Sigmoid colon (tissue), 7 donors: Measurements from ENCODE around the gene KCNAB2. TPM values are rescaled to one million over a fixed set of nuclear protein-coding genes. Genes with fewer than 3 reads are reported as not detected.
A peak's percentile ranks its signal among the peaks of the same experiment; 100 is the strongest.

Source experiments
- DNase-seq: peaks from one replicate; pipeline ENCODE4 v3.0.0-alpha.2; 2019
- H3K27ac ChIP-seq, 4 donors: fragments of 200-600 bp; sonication (generic); one replicate each; pipeline ENCODE4 v1.5.1; 2016 to 2019; ENCODE audit warnings: mild to moderate bottlenecking in 1 of 4
- H3K27me3 ChIP-seq, 3 donors: fragments of 200-600 bp; sonication (generic); one replicate each; pipeline ENCODE4 v1.5.1; 2019; ENCODE audit warnings: mild to moderate bottlenecking in 1 of 3
- H3K36me3 ChIP-seq, 4 donors: fragments of 200-600 bp; sonication (generic); one replicate each; pipeline ENCODE4 v1.5.1; 2016 to 2019
- H3K4me1 ChIP-seq, 4 donors: fragments of 200-600 bp; sonication (generic); one replicate each; pipeline ENCODE4 v1.5.1; 2017 to 2019
- H3K4me3 ChIP-seq, 4 donors: fragments of 200-600 bp; sonication (generic); one replicate each; pipeline ENCODE4 v1.5.1; 2017 to 2019; ENCODE audit warnings: mild to moderate bottlenecking in 2 of 4, moderate library complexity in 1 of 4
- H3K9me3 ChIP-seq, 4 donors: fragments of 200-600 bp in 3 of 4; sonication (generic) in 3 of 4; one replicate each; pipeline versions ENCODE4 v1.5.1 to v1.6.1; 2013 to 2019
- EP300 ChIP-seq, 4 donors: sonication (generic); formaldehyde crosslinking; IDR thresholded peaks; one replicate each; pipeline ENCODE4 v1.6.1; 2017; ENCODE audit warnings: antibody characterized with exemption in 4 of 4
- POLR2A ChIP-seq, 2 donors: fragments of 450-650 bp; IDR thresholded peaks; one replicate each; pipeline ENCODE4 v1.6.1; 2016; ENCODE audit warnings: antibody characterized with exemption in 2 of 2, mild to moderate bottlenecking in 2 of 2, moderate library complexity in 2 of 2
- POLR2AphosphoS5 ChIP-seq, 4 donors: sonication (generic); formaldehyde crosslinking; IDR thresholded peaks; one replicate each; pipeline ENCODE4 v1.6.1; 2017; ENCODE audit warnings: antibody characterized with exemption in 4 of 4
- WGBS, 2 donors: extraction: QIAGEN DNeasy Blood & Tissue Kit; methylation state at CpG; one replicate each; pipeline ENCODE4 v1.1.7; 2013; 5-methylcytosine and 5-hydroxymethylcytosine counted together
- intact Hi-C: fragments of 100-400 bp; cut with DNase I; formaldehyde crosslinking; loops from one replicate; pipeline ENCODE4 v1.15.1; 2023
- polyA plus RNA-seq, 3 donors: library from polyadenylated mRNA; stranded (reverse); fragments of 200-250 nt; gene quantifications; one replicate each; pipeline ENCODE4 v1.2.3, GENCODE V29; 2013
- total RNA-seq, 4 donors: library from RNA; depleted of rRNA; stranded (reverse); fragments of >200 nt; gene quantifications; one replicate each; pipeline ENCODE4 v1.1.0, GENCODE V29; 2016
- TF ChIP-seq, protein P1 (sequence below), 4 experiments: fragments of 450-650 bp in 3 of 4; fragments of 200-600 bp in 1 of 4; IDR thresholded peaks; one replicate each; pipeline ENCODE4 v1.5.1; 2016 to 2019; ENCODE audit warnings: antibody characterized with exemption in 4 of 4, mild to moderate bottlenecking in 3 of 4, moderate library complexity in 2 of 4
- donor health status: healthy with polysubstance abuse.
- donor health status: Bipolar disorder and iron deficiency.
- donor health status: healthy.

Gene KCNAB2
- total and polyA plus RNA-seq, 7 donors, result 3.0 to 23.5 (median 7.7) TPM

- H3K27me3 ChIP-seq, result peaks cover 0 to 23% (median 15%) of the 10 kb centered on the region in 3 donors
- peak overlapping the region in 3 of 4 donors; percentile 9 to 26 (median 17) for H3K4me3 ChIP-seq
- WGBS, 2 donors, result 8 to 26% methylated on average over 41 of the region's 41 CpGs
- H3K4me1 ChIP-seq, result peaks cover 0 to 11% (median 8%) of the 10 kb centered on the region in 4 donors
- TF ChIP-seq POLR2AphosphoS5 (IDR thresholded peaks at IDR 0.05) (no peak), EP300 (IDR thresholded peaks at IDR 0.05) (no peak), POLR2A (IDR thresholded peaks at IDR 0.05) (no peak)
- TF ChIP-seq, protein P1, sequence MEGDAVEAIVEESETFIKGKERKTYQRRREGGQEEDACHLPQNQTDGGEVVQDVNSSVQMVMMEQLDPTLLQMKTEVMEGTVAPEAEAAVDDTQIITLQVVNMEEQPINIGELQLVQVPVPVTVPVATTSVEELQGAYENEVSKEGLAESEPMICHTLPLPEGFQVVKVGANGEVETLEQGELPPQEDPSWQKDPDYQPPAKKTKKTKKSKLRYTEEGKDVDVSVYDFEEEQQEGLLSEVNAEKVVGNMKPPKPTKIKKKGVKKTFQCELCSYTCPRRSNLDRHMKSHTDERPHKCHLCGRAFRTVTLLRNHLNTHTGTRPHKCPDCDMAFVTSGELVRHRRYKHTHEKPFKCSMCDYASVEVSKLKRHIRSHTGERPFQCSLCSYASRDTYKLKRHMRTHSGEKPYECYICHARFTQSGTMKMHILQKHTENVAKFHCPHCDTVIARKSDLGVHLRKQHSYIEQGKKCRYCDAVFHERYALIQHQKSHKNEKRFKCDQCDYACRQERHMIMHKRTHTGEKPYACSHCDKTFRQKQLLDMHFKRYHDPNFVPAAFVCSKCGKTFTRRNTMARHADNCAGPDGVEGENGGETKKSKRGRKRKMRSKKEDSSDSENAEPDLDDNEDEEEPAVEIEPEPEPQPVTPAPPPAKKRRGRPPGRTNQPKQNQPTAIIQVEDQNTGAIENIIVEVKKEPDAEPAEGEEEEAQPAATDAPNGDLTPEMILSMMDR (IDR thresholded peaks at IDR 0.05), result no peak
- intact Hi-C loops, result no loop called here
- H3K27ac ChIP-seq, result no peak overlapping the region
- H3K9me3 ChIP-seq, result peaks cover 0 to 5% (median 0%) of the 10 kb centered on the region in 4 donors
- DNase-seq, result peak; percentile 65
- H3K36me3 ChIP-seq, result no peaks in the 10 kb centered on the region
Measured at GRCh38 chr1:6127587-6128163, 82.0 kb downstream of the KCNAB2 start.

DNA sequence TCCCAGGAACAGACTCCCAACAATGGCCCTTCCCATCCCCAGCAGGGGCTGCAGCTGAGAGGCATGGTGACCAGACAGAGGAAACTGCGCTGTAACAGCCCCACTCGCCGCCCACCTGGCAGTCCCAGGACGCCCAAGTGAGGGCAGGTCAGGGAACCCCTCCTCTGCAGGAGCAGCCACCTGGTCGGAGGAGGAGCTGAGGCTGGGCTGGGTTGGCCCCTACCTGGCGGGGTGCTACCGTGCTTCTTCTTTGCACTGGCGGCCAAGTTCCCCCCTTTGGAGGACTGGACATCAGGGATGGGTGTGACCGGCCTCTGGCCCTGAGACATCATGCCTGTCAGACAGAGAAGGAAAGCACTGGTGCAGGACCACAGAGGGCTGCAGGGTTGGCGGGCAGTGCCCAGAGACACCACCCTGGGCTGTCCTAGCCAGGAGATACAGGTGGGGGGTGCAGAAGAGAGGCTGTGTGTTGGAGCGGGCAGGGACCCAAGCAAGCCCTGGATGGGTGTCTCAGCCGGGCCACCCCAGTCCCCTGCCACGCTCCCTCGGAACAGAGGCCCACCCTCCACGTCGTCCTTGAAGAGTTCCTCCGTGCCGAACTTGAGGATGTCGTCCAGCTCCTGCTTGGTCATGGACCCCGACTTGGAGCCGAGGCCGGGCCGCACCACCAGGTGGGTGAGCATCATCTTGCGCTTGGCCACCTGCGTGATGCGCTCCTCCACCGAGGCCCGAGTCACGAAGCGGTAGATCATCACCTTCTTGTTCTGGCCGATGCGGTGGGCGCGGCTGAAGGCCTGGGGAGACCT lies 82.8 kb downstream of the KCNAB2 start:
- intact Hi-C loops, result no loop called here
- peaks cover 0 to 23% (median 15%) of the 10 kb centered on the region in 3 donors for H3K27me3 ChIP-seq
- TF ChIP-seq POLR2A (IDR thresholded peaks at IDR 0.05) (no peak), POLR2AphosphoS5 (IDR thresholded peaks at IDR 0.05) (no peak), EP300 (IDR thresholded peaks at IDR 0.05) (no peak)
- TF ChIP-seq, protein P1 (IDR thresholded peaks at IDR 0.05), result no peak

DNA sequence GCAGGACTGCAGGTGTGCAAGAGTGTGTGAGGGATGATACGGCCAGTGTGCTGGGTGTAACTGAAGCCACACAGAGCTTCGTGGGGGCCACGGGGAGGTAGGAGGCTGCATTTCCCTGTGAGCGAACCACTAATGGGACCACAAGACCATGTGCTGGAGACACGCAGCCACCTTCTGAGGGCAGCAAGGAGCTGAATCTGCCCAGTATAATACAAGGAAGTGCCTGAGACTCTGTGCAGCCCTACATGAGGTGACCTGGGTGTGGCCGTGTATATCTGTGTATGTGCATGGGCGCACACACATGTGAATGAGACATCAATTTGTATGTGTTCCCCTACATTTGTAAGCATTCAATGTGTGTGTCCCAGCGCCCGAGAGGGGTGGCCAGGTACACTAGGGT lies 83.6 kb downstream of the KCNAB2 start:
- intact Hi-C loops, result no loop called here
- 60 to 78% methylated on average over 9 of the region's 9 CpGs for WGBS, 2 donors
- TF ChIP-seq, protein P1 (IDR thresholded peaks at IDR 0.05), result no peak
- TF ChIP-seq POLR2A (IDR thresholded peaks at IDR 0.05) (no peak), POLR2AphosphoS5 (IDR thresholded peaks at IDR 0.05) (no peak), EP300 (IDR thresholded peaks at IDR 0.05) (no peak)
- peak; percentile 17 for DNase-seq
- H3K27me3 ChIP-seq, result peaks cover 0 to 16% (median 13%) of the 10 kb centered on the region in 3 donors
- H3K4me1 ChIP-seq, result peaks cover 0 to 11% (median 8%) of the 10 kb centered on the region in 4 donors
- H3K36me3 ChIP-seq, result no peaks in the 10 kb centered on the region
- no peak overlapping the region for H3K4me3 ChIP-seq
- H3K27ac ChIP-seq, result no peak overlapping the region
- peaks cover 0 to 5% (median 0%) of the 10 kb centered on the region in 4 donors for H3K9me3 ChIP-seq

More for the DNA sequence above, 82.8 kb downstream of the KCNAB2 start:
- Histone ChIP-seq H3K27ac (no peak overlapping the region), H3K9me3 (peaks cover 0 to 5% (median 0%) of the 10 kb centered on the region in 4 donors), H3K36me3 (no peaks in the 10 kb centered on the region), H3K4me3 (no peak overlapping the region), H3K4me1 (peaks cover 0 to 11% (median 8%) of the 10 kb centered on the region in 4 donors)
- DNase-seq, result peak; percentile 53
- 95% methylated on average over 34 of the region's 34 CpGs for WGBS, 2 donors

DNA sequence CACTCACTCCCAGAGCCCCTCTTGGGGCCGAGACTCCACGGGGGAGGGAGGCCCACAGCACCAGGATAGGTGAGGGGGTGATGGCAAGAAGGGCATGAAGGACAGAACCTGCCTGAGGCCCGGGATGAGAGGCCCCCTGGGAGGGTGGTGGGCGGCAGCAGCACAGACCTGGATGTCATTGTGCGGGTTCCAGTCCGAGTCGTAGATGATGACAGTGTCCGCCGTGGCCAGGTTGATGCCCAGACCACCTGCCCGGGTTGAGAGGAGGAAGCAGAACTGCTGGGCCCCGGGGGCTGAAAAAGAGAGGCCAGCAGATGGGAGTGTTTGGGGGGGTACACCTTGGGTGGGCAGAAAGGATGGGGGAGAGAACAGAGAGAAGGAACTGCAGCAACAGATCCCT lies 84.3 kb downstream of the KCNAB2 start:
- Histone ChIP-seq H3K4me1 (peaks cover 0 to 11% (median 8%) of the 10 kb centered on the region in 4 donors), H3K27me3 (peaks cover 0 to 14% (median 6%) of the 10 kb centered on the region in 3 donors), H3K4me3 (no peak overlapping the region), H3K36me3 (no peaks in the 10 kb centered on the region), H3K27ac (no peak overlapping the region), H3K9me3 (peaks cover 0 to 5% (median 0%) of the 10 kb centered on the region in 4 donors)
- DNase-seq, result peak; percentile 57
- no peak for TF ChIP-seq POLR2A (IDR thresholded peaks at IDR 0.05)
- no peak for TF ChIP-seq POLR2AphosphoS5 (IDR thresholded peaks at IDR 0.05)
- TF ChIP-seq, protein P1 (IDR thresholded peaks at IDR 0.05), result no peak
- TF ChIP-seq EP300 (IDR thresholded peaks at IDR 0.05), result no peak
- intact Hi-C loops, result no loop called here
- 83 to 84% methylated on average over 11 of the region's 11 CpGs for WGBS, 2 donors
